Naive B cell (primary cell): ENCODE results near the gene PSMA5. TPM values are rescaled to one million over a fixed set of nuclear protein-coding genes. Genes with fewer than 3 reads are reported as not detected.

Source experiments
- ATAC-seq, 2 donors: fragments of 150-1000 bp; cut with Tn5 transposase; 2 replicates each; pipeline ENCODE4 v1.10.0; 2021; ENCODE audit warnings: low read depth in 2 of 2, mild to moderate bottlenecking in 2 of 2, moderate library complexity in 2 of 2
- DNase-seq: peaks from one replicate; pipeline ENCODE4 v3.0.0; 2022
- H3K27ac Mint-ChIP-seq, 6 donors: one replicate each; pipeline ENCODE4 v1.8.0; 2020 to 2022; ENCODE audit warnings: mild to moderate bottlenecking in 6 of 6, mixed read lengths in 6 of 6, moderate library complexity in 5 of 6, inconsistent platforms in 2 of 6
- H3K27me3 Mint-ChIP-seq, 3 donors: one replicate each; pipeline ENCODE4 v1.8.0; 2021 to 2022; ENCODE audit warnings: mixed read lengths in 3 of 3, mild to moderate bottlenecking in 1 of 3
- H3K36me3 Mint-ChIP-seq, 2 donors: one replicate each; pipeline ENCODE4 v1.8.0; 2020 to 2022; ENCODE audit warnings: mixed read lengths in 2 of 2, inconsistent platforms in 1 of 2, mild to moderate bottlenecking in 1 of 2
- H3K4me1 Mint-ChIP-seq, 3 donors: one replicate each; pipeline ENCODE4 v1.8.0; 2020 to 2022; ENCODE audit warnings: mixed read lengths in 3 of 3, inconsistent platforms in 1 of 3, mild to moderate bottlenecking in 1 of 3, moderate library complexity in 1 of 3
- H3K4me3 Mint-ChIP-seq, 8 donors: one replicate each; pipeline ENCODE4 v1.8.0; 2020 to 2022; ENCODE audit warnings: mild to moderate bottlenecking in 8 of 8, mixed read lengths in 8 of 8, moderate library complexity in 8 of 8, inconsistent platforms in 2 of 8
- H3K9me3 Mint-ChIP-seq, 7 donors: one replicate each; pipeline ENCODE4 v1.8.0; 2020 to 2022; ENCODE audit warnings: mixed read lengths in 7 of 7, mild to moderate bottlenecking in 5 of 7, inconsistent platforms in 2 of 7, moderate library complexity in 1 of 7
- polyA plus RNA-seq, 6 donors: library from polyadenylated mRNA; unstranded; fragments of 300-500 nt; fragmentation: Illumina TruSeq; gene quantifications; one replicate each; pipeline ENCODE4 v1.2.3, GENCODE V29; 2021; ENCODE audit warnings: low read depth in 6 of 6

Gene PSMA5
- polyA plus RNA-seq, 6 donors from 2014 or later = 35.5 to 57.3 (median 51.0) TPM

- Mint-ChIP-seq H3K9me3 (peaks cover 0 to 7% (median 0%) of the 10 kb centered on the region in 7 donors), H3K4me3 (no peak overlapping the region), H3K4me1 (peaks cover 34 to 52% (median 44%) of the 10 kb centered on the region in 3 donors), H3K36me3 (peaks cover 0 to 5% of the 10 kb centered on the region in 2 donors), H3K27ac (no peak overlapping the region), H3K27me3 (peaks cover 53 to 71% (median 63%) of the 10 kb centered on the region in 3 donors)
- no peak for ATAC-seq
- DNase-seq = no peak
These were observed 31.5 kb downstream of the PSMA5 start for GRCh38 chr1:109394591-109395281.

- H3K9me3 Mint-ChIP-seq = peaks cover 0 to 7% (median 0%) of the 10 kb centered on the region in 7 donors
- peaks cover 64 to 79% (median 69%) of the 10 kb centered on the region in 3 donors for H3K27me3 Mint-ChIP-seq
- H3K4me3 Mint-ChIP-seq = no peak overlapping the region
- peaks cover 0 to 7% of the 10 kb centered on the region in 2 donors for H3K36me3 Mint-ChIP-seq
- peaks cover 35 to 53% (median 43%) of the 10 kb centered on the region in 3 donors for H3K4me1 Mint-ChIP-seq
- ATAC-seq (no peak), DNase-seq (no peak)
- H3K27ac Mint-ChIP-seq = no peak overlapping the region
These were observed 32.5 kb downstream of the PSMA5 start for GRCh38 chr1:109393617-109394233.

GRCh38 chr1:109392788-109393616 lies 33.2 kb downstream of the PSMA5 start:
- Mint-ChIP-seq H3K4me1 (peaks cover 35 to 46% (median 39%) of the 10 kb centered on the region in 3 donors), H3K27ac (no peak overlapping the region), H3K9me3 (peaks cover 0 to 7% (median 0%) of the 10 kb centered on the region in 7 donors), H3K27me3 (peaks cover 67 to 76% (median 72%) of the 10 kb centered on the region in 3 donors), H3K36me3 (peaks cover 0 to 7% of the 10 kb centered on the region in 2 donors), H3K4me3 (no peak overlapping the region)
- ATAC-seq (no peak), DNase-seq (no peak)

GRCh38 chr1:109392037-109392787 lies 34.0 kb downstream of the PSMA5 start:
- no peak for DNase-seq
- H3K27me3 Mint-ChIP-seq = peaks cover 67 to 79% (median 72%) of the 10 kb centered on the region in 3 donors
- ATAC-seq = peak in 1 of 2 donors; percentile 10
- peaks cover 0 to 7% of the 10 kb centered on the region in 2 donors for H3K36me3 Mint-ChIP-seq
- H3K4me3 Mint-ChIP-seq = peak overlapping the region in 5 of 8 donors; percentile 4 to 61 (median 25)
- peaks cover 0 to 7% (median 0%) of the 10 kb centered on the region in 7 donors for H3K9me3 Mint-ChIP-seq
- H3K27ac Mint-ChIP-seq = peak overlapping the region in 1 of 6 donors; percentile 18
- H3K4me1 Mint-ChIP-seq = peaks cover 35 to 44% (median 37%) of the 10 kb centered on the region in 3 donors

- Mint-ChIP-seq H3K27me3 (peaks cover 68 to 76% (median 71%) of the 10 kb centered on the region in 3 donors), H3K4me3 (peak overlapping the region in 6 of 8 donors; percentile 4 to 61 (median 36)), H3K27ac (peak overlapping the region in 1 of 6 donors; percentile 28), H3K9me3 (peaks cover 0 to 7% (median 0%) of the 10 kb centered on the region in 7 donors), H3K4me1 (peaks cover 32 to 44% (median 32%) of the 10 kb centered on the region in 3 donors), H3K36me3 (peaks cover 0 to 7% of the 10 kb centered on the region in 2 donors)
- ATAC-seq (peak; percentile 79 to 83), DNase-seq (peak; percentile 51)
These were observed 34.6 kb downstream of the PSMA5 start for GRCh38 chr1:109391626-109392025.

- Mint-ChIP-seq H3K27ac (peak overlapping the region in 1 of 6 donors; percentile 28), H3K4me1 (peaks cover 27 to 39% (median 28%) of the 10 kb centered on the region in 3 donors), H3K4me3 (peak overlapping the region in 3 of 8 donors; percentile 25 to 42 (median 41)), H3K36me3 (peaks cover 0 to 7% of the 10 kb centered on the region in 2 donors), H3K27me3 (peaks cover 68 to 76% (median 71%) of the 10 kb centered on the region in 3 donors), H3K9me3 (peaks cover 0 to 7% (median 0%) of the 10 kb centered on the region in 7 donors)
- ATAC-seq (no peak), DNase-seq (no peak)
These were observed 35.1 kb downstream of the PSMA5 start for GRCh38 chr1:109391157-109391556.

GRCh38 chr1:109389638-109390341 lies 36.5 kb downstream of the PSMA5 start:
- Mint-ChIP-seq H3K4me3 (no peak overlapping the region), H3K9me3 (peaks cover 0 to 7% (median 0%) of the 10 kb centered on the region in 7 donors), H3K27ac (no peak overlapping the region), H3K4me1 (peaks cover 21 to 34% (median 22%) of the 10 kb centered on the region in 3 donors), H3K27me3 (peaks cover 61 to 69% (median 68%) of the 10 kb centered on the region in 3 donors), H3K36me3 (peaks cover 0 to 7% of the 10 kb centered on the region in 2 donors)
- DNase-seq (no peak), ATAC-seq (no peak)

- H3K4me1 Mint-ChIP-seq = peaks cover 21 to 34% (median 22%) of the 10 kb centered on the region in 3 donors
- H3K9me3 Mint-ChIP-seq = peaks cover 0 to 7% (median 0%) of the 10 kb centered on the region in 7 donors
- no peak overlapping the region for H3K27ac Mint-ChIP-seq
- DNase-seq = no peak
- no peak overlapping the region for H3K4me3 Mint-ChIP-seq
- H3K36me3 Mint-ChIP-seq = peaks cover 0 to 7% of the 10 kb centered on the region in 2 donors
- H3K27me3 Mint-ChIP-seq = peaks cover 61 to 70% (median 68%) of the 10 kb centered on the region in 3 donors
- ATAC-seq = no peak
These were observed 37.2 kb downstream of the PSMA5 start for GRCh38 chr1:109388884-109389637.

GRCh38 chr1:109388208-109388711 lies 38.0 kb downstream of the PSMA5 start:
- no peak for ATAC-seq
- H3K9me3 Mint-ChIP-seq = peaks cover 0 to 7% (median 0%) of the 10 kb centered on the region in 7 donors
- peaks cover 0 to 7% of the 10 kb centered on the region in 2 donors for H3K36me3 Mint-ChIP-seq
- peak overlapping the region in 1 of 6 donors; percentile 21 for H3K27ac Mint-ChIP-seq
- H3K27me3 Mint-ChIP-seq = peaks cover 55 to 64% (median 64%) of the 10 kb centered on the region in 3 donors
- H3K4me3 Mint-ChIP-seq = no peak overlapping the region
- peaks cover 21 to 34% (median 22%) of the 10 kb centered on the region in 3 donors for H3K4me1 Mint-ChIP-seq
- no peak for DNase-seq

- ATAC-seq = no peak
These were observed 40.1 kb downstream of the PSMA5 start for GRCh38 chr1:109386054-109386717.

GRCh38 chr1:109385417-109385816 lies 40.8 kb downstream of the PSMA5 start:
- ATAC-seq (no peak), DNase-seq (no peak)
- Mint-ChIP-seq H3K4me3 (no peak overlapping the region), H3K4me1 (peaks cover 0 to 9% (median 5%) of the 10 kb centered on the region in 3 donors), H3K27me3 (peaks cover 39 to 52% (median 47%) of the 10 kb centered on the region in 3 donors), H3K36me3 (peaks cover 0 to 7% of the 10 kb centered on the region in 2 donors), H3K9me3 (peaks cover 0 to 5% (median 0%) of the 10 kb centered on the region in 7 donors), H3K27ac (peak overlapping the region in 1 of 6 donors; percentile 41)

More at GRCh38 chr1:109386054-109386717, 40.1 kb downstream of the PSMA5 start:
- Mint-ChIP-seq H3K27me3 (peaks cover 39 to 52% (median 50%) of the 10 kb centered on the region in 3 donors), H3K27ac (no peak overlapping the region), H3K4me1 (peaks cover 5 to 15% (median 6%) of the 10 kb centered on the region in 3 donors), H3K4me3 (no peak overlapping the region), H3K36me3 (peaks cover 0 to 7% of the 10 kb centered on the region in 2 donors), H3K9me3 (peaks cover 0 to 5% (median 0%) of the 10 kb centered on the region in 7 donors)
- no peak for DNase-seq
